Stimulated activated CD8-positive, alpha-beta memory T cell treated with anti-CD3 and anti-CD28 coated beads, Interleukin-12 subunit alpha, Interleukin-12 subunit beta, amount 100 ng/mL, for 24 hours (primary cell): ENCODE data around the gene UCHL5.

Experiments used
- DNase-seq: peaks from one replicate; pipeline ENCODE4 v3.0.0-alpha.2; 2020; ENCODE audit errors: extremely low read depth

UCHL5 gene

GRCh38 chr1:193059282-193060114 is at the start of gene UCHL5, which contains the start of gene RO60:
TSS of gene UCHL5 (minus strand) at chr1:193059360. CDS start at chr1:193059260, 100 bp downstream.
TSS of gene RO60 (plus strand) at chr1:193059612. CDS start at chr1:193069055, 9,443 bp downstream.
- DNase-seq = peak; percentile 86

GRCh38 chr1:193108471-193108870 is 49.3 kb upstream of the UCHL5 start:
- DNase-seq = no peak

- DNase-seq = no peak
Measured at GRCh38 chr1:193105821-193106177, 46.6 kb upstream of the UCHL5 start.

- peak; percentile 24 for DNase-seq
Measured at GRCh38 chr1:193104907-193105820, 46.0 kb upstream of the UCHL5 start, which contains the start of gene GLRX2. TSS of gene GLRX2 (minus strand) at chr1:193105414. CDS start at chr1:193105382, 32 bp downstream.

DNA sequence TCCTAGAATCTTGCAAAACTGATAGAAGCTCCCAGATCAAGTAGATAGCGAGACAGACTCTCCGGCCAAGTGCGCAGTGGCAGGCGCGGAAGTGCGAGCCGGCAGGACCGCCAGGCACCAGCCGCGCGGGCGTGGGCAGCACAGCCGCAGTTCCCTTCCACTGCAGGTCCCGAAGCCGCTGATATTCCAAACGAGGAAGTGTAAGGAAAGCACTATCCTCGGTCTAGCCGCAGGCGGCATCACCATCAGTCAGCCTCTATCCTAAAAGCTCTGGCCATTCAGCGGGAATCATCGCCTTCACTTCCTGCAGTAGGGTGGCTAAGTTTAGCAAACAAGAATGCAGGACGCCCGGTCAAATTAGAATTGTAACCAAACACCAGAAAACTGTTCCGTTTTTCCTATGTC is 45.3 kb upstream of the UCHL5 start:
- DNase-seq = no peak

DNA sequence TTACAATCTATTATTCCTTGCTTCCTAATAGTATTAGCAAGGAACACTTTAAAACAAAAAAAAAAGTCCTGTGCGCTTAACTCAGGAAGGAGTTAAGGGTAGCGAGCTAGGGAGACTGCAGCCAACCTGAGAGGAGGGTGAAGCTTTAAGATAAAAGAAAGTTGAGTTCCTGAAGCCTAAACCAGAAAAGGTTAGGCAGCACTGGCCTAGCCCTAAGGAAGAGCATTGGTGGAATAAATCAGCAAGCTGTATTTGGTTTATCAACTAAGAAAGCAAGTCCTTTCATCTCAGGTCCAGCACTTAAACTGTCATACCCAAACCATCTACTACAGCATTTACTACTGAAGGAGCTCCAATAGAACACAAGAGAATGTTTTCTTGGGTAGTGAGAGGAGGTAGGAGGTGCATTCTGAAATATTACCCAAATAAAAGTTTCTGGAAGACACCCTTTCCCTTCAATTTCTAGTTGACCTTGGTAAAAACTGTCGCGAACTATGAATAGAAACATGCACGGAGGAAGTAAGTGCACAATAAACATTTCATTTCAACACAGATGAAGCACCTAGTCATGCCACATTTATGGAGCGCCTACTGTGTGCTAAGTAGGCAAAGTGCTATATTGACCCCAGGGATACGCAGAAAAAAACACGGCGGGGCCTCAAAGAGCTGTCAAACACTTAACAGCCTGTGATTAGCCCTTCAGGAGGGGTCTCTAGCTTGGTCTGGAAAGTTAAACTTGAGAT is 44.8 kb upstream of the UCHL5 start:
- no peak for DNase-seq

DNA sequence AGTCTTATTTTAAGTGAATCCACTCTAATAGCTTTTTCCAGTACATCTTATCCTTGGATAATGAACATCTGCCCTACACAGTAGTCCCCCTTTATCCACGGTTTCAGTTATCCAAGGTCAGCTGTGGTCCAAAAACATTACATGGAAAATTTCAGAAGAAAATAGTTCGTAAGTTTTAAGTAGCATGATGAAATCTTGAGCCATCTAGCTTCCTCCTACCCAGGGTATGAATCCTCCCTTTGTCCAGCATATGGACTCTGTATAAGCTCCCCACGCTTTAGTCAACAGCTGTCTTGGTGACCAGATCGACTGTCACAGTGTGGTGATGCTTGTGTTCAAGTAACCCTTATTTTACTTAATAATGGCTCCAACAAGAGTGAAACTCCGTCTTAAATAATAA is 43.5 kb upstream of the UCHL5 start:
- DNase-seq = no peak

DNA sequence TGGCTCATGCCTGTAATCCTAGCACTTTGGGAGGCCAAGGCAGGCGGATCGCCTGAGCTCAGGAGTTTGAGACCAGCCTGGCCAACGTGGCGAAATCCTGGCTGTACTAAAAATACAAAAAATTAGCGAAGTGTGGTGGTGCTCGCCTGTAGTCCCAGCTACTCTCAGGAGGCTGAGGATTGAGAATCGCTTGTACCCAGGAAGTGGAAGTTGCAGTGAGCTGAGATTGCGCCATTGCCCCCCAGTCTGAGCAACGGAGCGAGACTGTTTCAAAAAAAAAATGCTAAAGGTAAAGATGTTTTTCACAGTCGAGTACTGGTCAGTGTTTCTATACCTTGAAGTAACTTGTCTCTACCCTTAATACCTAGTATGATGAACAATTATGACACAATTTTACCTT is 35.0 kb upstream of the UCHL5 start:
- DNase-seq = no peak

DNA sequence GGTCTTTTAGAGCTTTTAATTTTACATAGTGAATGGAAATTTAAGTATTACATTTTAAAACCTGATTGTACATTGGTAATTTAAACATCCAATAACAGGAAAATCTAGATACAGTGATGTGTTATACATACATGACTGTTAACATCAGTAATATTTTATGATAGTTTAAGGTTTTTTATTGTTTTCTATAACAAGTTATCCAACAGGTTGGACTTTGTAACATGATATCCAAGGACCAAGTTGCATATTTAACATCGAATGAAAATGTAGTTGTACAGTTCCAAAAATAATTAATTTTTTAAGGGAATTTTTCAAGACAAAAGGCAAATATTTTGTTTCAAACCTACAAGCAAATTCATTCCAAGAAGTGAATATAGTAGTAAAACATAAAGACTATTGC is 31.7 kb upstream of the UCHL5 start:
- no peak for DNase-seq

DNA sequence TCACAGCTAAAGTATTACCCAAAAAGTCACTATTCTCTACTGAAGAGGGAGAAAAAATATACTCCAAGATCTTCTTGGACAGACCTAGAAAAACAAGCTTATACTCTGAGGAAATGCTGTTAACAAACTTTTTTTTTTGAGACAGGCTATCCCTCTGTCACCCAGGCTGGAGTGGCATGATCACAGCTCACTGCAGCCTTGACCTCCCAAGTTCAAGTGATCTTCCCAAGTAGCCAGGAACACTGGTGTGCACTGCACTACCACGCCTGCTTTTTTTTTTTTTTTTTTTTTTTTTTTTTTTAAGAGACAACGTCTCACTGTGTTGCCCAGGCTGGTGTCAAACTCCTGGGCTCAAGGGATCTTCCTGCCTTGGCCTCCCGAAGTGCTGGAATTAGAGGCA is 28.7 kb upstream of the UCHL5 start:
- DNase-seq = no peak

GRCh38 chr1:193086342-193086741 is 27.2 kb upstream of the UCHL5 start:
- DNase-seq = no peak

- no peak for DNase-seq
Measured at GRCh38 chr1:193085263-193085662, 26.1 kb upstream of the UCHL5 start.

- no peak for DNase-seq
Measured at GRCh38 chr1:193083365-193084088, 24.4 kb upstream of the UCHL5 start.

- no peak for DNase-seq
Measured at GRCh38 chr1:193079187-193079586, 20.0 kb upstream of the UCHL5 start.

- DNase-seq = no peak
Measured at GRCh38 chr1:193077991-193078390, 18.8 kb upstream of the UCHL5 start.

GRCh38 chr1:193070942-193071341 is 11.8 kb upstream of the UCHL5 start:
- DNase-seq = no peak

DNA sequence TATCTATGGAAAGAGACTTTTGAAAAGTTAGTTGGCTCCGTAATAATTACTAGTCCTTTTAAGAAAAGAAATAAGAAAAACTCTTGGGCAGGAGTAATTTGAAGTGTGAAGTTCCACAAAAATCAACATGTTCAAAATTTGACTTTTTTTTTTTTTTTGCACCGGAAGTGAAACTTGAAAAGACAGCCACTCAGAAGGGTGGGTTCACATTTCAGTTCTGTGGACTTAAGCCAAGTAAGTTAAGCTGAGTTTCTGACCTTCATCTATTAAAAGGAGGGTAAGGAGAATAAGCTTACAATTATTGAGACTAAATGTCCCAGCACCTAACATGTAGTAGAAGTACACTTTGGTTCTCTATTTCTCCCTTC is 11.2 kb upstream of the UCHL5 start:
- no peak for DNase-seq

GRCh38 chr1:193069748-193070385 is 10.7 kb upstream of the UCHL5 start:
- DNase-seq = no peak

DNA sequence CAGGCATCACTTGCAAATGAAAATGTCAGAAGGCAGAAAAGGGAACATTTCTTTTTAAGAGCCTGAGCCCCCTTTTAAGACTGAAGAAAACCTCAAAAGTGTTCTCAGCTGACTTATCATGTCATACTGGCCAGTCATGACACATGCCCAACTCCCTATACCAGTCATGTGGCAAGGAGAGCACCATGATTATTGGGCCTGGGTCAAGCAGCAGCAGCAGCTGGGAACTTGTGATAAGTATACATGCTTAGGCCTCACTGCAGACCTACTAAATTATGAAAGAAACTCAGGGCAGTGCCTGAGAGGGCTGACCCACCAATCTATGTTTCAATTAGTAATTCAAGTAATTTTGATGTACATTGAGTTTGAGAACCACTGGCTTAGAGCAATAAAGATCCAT is 8.9 kb upstream of the UCHL5 start:
- DNase-seq = no peak

DNA sequence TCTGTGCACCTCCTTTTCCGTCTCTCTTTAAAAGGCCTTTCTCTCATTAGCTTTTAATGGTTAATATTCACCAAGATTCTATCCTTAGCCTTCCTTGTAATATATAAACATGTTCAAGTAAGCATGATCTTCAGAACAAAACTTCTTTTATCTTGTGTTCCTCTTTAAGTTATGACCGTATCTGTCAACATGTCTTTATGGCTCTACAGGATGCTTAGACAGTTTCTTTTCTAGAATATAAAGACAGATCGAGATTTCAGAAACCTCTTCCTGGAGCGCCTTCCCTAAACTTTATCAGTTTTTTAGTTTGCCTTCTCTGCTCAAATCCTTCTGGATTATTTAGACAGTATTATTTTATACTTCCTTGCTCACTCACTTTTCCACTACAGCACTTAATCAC is 7.4 kb upstream of the UCHL5 start:
- no peak for DNase-seq

DNA sequence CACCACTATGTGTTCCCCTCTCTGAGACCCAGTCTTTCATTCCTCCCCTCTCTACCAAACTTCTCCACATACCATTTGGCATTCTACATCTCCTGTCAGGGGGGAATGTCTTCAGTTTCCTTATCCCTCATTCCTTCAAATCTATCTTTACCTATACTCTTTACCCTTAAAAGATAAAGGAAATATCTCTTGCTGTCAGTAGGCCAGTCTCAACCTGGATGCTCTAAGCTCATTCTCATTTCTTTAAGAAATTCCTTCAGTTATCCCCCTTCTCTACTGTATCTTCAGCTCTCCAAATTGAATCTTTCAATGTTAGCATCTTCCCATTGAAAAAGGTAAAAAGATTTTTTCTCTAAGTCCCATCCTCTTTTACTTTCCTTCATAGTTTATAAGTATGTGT is 6.8 kb upstream of the UCHL5 start:
- no peak for DNase-seq
